ENCODE measurements around the gene MYO1H.

The MYO1H gene

GRCh38 chr12:109330282-109331230 lies 17.1 kb upstream of the MYO1H start:
- Histone ChIP-seq H2AFZ (no peak overlapping the region), H3K4me1 (no peaks in the 10 kb centered on the region), H3K36me3 (ENCODE audit: control insufficient read depth, insufficient read depth, low read length) (no peaks in the 10 kb centered on the region), H3K4me2 (ENCODE audit: low read length) (no peak overlapping the region), H3K9me3 (ENCODE audit: control insufficient read depth, low read length) (no peaks in the 10 kb centered on the region), H3K79me2 (no peaks in the 10 kb centered on the region), H3K4me3 (ENCODE audit: low read depth, low read length) (no peak overlapping the region), H3K27me3 (ENCODE audit: control insufficient read depth, insufficient read depth, low read length) (no peaks in the 10 kb centered on the region), H3K27ac (no peak overlapping the region), H3K9ac (no peak overlapping the region)
- TF ChIP-seq CTCF (IDR thresholded peaks at IDR 0.05), result no peak

- Histone ChIP-seq H3K9me3 (ENCODE audit: control insufficient read depth, low read length) (no peaks in the 10 kb centered on the region), H3K4me1 (no peaks in the 10 kb centered on the region), H3K27me3 (ENCODE audit: control insufficient read depth, insufficient read depth, low read length) (no peaks in the 10 kb centered on the region), H3K4me2 (ENCODE audit: low read length) (no peak overlapping the region), H3K27ac (no peak overlapping the region), H3K79me2 (no peaks in the 10 kb centered on the region), H3K9ac (no peak overlapping the region), H3K4me3 (ENCODE audit: low read depth, low read length) (no peak overlapping the region), H2AFZ (no peak overlapping the region), H3K36me3 (ENCODE audit: control insufficient read depth, insufficient read depth, low read length) (no peaks in the 10 kb centered on the region)
- no peak for TF ChIP-seq CTCF (IDR thresholded peaks at IDR 0.05)
These were observed 16.3 kb upstream of the MYO1H start for GRCh38 chr12:109331301-109331952.

DNA sequence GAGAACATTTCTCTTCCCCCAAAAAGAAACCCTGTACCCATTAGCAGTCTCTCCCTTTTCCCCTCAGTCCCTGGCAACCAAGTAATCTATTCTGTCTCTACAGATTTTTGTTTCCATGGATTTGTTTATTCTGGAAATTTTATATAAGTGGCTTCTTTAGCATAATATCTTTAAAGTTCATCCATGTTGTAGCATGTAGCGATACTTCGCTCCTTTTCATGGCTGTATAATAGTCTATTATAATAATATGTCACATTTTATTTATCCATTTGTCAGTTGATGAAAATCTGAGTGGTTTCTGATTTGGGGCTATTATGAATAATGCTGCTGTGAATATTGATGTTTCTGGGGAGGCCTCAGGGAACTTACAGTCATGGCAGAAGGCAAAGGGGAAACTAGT lies 12.8 kb upstream of the MYO1H start:
- Histone ChIP-seq H3K79me2 (no peaks in the 10 kb centered on the region), H3K27me3 (ENCODE audit: control insufficient read depth, insufficient read depth, low read length) (no peaks in the 10 kb centered on the region), H3K9ac (no peak overlapping the region), H3K36me3 (ENCODE audit: control insufficient read depth, insufficient read depth, low read length) (no peaks in the 10 kb centered on the region), H2AFZ (no peak overlapping the region), H3K4me2 (ENCODE audit: low read length) (no peak overlapping the region), H3K9me3 (ENCODE audit: control insufficient read depth, low read length) (no peaks in the 10 kb centered on the region), H3K27ac (no peak overlapping the region), H3K4me1 (no peaks in the 10 kb centered on the region), H3K4me3 (ENCODE audit: low read depth, low read length) (no peak overlapping the region)
- TF ChIP-seq CTCF (IDR thresholded peaks at IDR 0.05), result no peak

DNA sequence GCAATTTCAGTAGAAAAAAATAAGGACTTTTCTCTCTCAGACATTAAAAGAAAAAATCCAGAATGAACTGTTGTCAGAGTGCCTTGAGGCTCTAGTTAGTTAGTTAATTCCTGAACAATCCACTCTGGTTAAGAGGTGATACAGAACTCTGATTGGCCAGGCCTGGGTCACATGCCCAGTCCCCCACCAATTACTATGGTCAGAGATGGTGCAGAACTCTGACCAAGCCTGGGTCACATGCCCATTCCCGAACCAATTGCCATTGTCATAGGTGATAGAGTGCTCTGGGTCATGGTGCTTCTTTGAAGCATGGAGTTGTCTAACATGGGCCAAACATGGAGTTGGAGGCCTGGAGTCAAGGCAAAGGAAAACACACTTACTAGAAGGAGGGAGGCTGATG lies 11.1 kb upstream of the MYO1H start:
- TF ChIP-seq CTCF (IDR thresholded peaks at IDR 0.05), result no peak
- no peak overlapping the region for H3K4me3 ChIP-seq (ENCODE audit: low read depth, low read length)
- H3K36me3 ChIP-seq (ENCODE audit: control insufficient read depth, insufficient read depth, low read length), result no peaks in the 10 kb centered on the region
- no peak overlapping the region for H3K4me2 ChIP-seq (ENCODE audit: low read length)
- H3K9me3 ChIP-seq (ENCODE audit: control insufficient read depth, low read length), result no peaks in the 10 kb centered on the region
- no peak overlapping the region for H2AFZ ChIP-seq
- H3K79me2 ChIP-seq, result no peaks in the 10 kb centered on the region
- no peak overlapping the region for H3K9ac ChIP-seq
- H3K27me3 ChIP-seq (ENCODE audit: control insufficient read depth, insufficient read depth, low read length), result no peaks in the 10 kb centered on the region
- H3K4me1 ChIP-seq, result no peaks in the 10 kb centered on the region
- no peak overlapping the region for H3K27ac ChIP-seq

All from parathyroid adenoma (tissue), 2 donors.